Measurements from ENCODE around the gene MAPK14. TPM values are rescaled to one million over a fixed set of nuclear protein-coding genes. Genes with fewer than 3 reads are reported as not detected.
A peak's percentile ranks its signal among the peaks of the same experiment; 100 is the strongest.

The MAPK14 gene
- total and polyA plus RNA-seq, 9 of the 15 experiments (the other 6 are each of a cell fraction or from before 2014, with no cell fraction given), result 8.8 to 62.7 (median 35.5) TPM

- TF ChIP-seq EWSR1 (IDR thresholded peaks at IDR 0.05; ENCODE audit: borderline replicate concordance, low read depth, partially characterized antibody) (no peak), ZNF280A (IDR thresholded peaks at IDR 0.05; ENCODE audit: low read depth, partially characterized antibody) (no peak), RUNX1 (IDR thresholded peaks at IDR 0.05; ENCODE audit: low read depth) (no peak), ZNF785 (CRISPR knock-in tag; IDR thresholded peaks at IDR 0.05) (no peak), TAF9B (IDR thresholded peaks at IDR 0.05; ENCODE audit: partially characterized antibody) (no peak), MEF2D (tag; conservative IDR thresholded peaks at IDR 0.05; ENCODE audit: low read depth) (no peak), ZNF134 (CRISPR knock-in tag; conservative IDR thresholded peaks at IDR 0.05) (no peak), PML (IDR thresholded peaks at IDR 0.05; ENCODE audit: low read length) (no peak), CBX8 (IDR thresholded peaks at IDR 0.05; ENCODE audit: borderline replicate concordance, extremely low read depth, low read depth, low read length, poor library complexity, severe bottlenecking) (no peak), E2F4 (CRISPR knock-in tag; IDR thresholded peaks at IDR 0.05; ENCODE audit: low read depth) (no peak), CXXC5 (CRISPR knock-in tag; IDR thresholded peaks at IDR 0.05) (0 out of 2 replicates have a peak, but pooled peaks have one; percentile 30), NFRKB (IDR thresholded peaks at IDR 0.05; ENCODE audit: low read depth) (peak; percentile 78), LEF1 (IDR thresholded peaks at IDR 0.05) (no peak), ZNF41 (CRISPR knock-in tag; conservative IDR thresholded peaks at IDR 0.05) (no peak), NR1H2 (CRISPR knock-in tag; IDR thresholded peaks at IDR 0.05) (no peak), MIER1 (IDR thresholded peaks at IDR 0.05; ENCODE audit: low read depth) (no peak), ZFPM2 (CRISPR knock-in tag; IDR thresholded peaks at IDR 0.05) (no peak), PYGO2 (tag; IDR thresholded peaks at IDR 0.05) (0 out of 2 replicates have a peak, but pooled peaks have one; percentile 18), STAT5A (IDR thresholded peaks at IDR 0.05; ENCODE audit: borderline replicate concordance, low read length) (0 out of 2 replicates have a peak, but pooled peaks have one; percentile 9), ZFP30 (CRISPR knock-in tag; IDR thresholded peaks at IDR 0.05; ENCODE audit: borderline replicate concordance) (no peak), ATF4 (CRISPR knock-in tag; IDR thresholded peaks at IDR 0.05) (no peak), GATAD2B (IDR thresholded peaks at IDR 0.05; ENCODE audit: borderline replicate concordance) (no peak; the same call in 1 of the 2 replicates), ZNF668 (CRISPR knock-in tag; IDR thresholded peaks at IDR 0.05) (no peak), PCBP2 (IDR thresholded peaks at IDR 0.05; ENCODE audit: low read depth, low read length, poor library complexity, severe bottlenecking) (no peak), ZNF639 (CRISPR knock-in tag; conservative IDR thresholded peaks at IDR 0.05 in 1 of 2, IDR thresholded peaks at IDR 0.05 in 1 of 2) (peak in 1 of 2 experiments; percentile 38; a peak in 1 of 4 replicates)
These were observed 99.9 kb downstream of the MAPK14 start (continued) for GRCh38 chr6:36127462-36128016.
